H1 (cell line): Measurements from ENCODE around the gene KRTAP5-1. TPM values are rescaled to one million over a fixed set of nuclear protein-coding genes. Genes with fewer than 3 reads are reported as not detected.
A peak's percentile ranks its signal among the peaks of the same experiment; 100 is the strongest.

Experiments
- CTCF ChIA-PET: fragments of 300-600 bp; sonication (Branson Sonifier 250); formaldehyde crosslinking; loops from one replicate; lab custom pipeline; 2021; ENCODE audit not compliant: partially characterized antibody; lab: Charles Lee
- POLR2A ChIA-PET: fragments of 300-600 bp; sonication (Branson Sonifier 250); formaldehyde crosslinking; loops from one replicate; lab custom pipeline; 2021; ENCODE audit warnings: inconsistent platforms; ENCODE audit not compliant: partially characterized antibody; lab: Charles Lee
- DNase-seq, 2 experiments: peaks; one replicate each; pipeline versions ENCODE4 v3.0.0 to v3.0.0-alpha.2; 2010 to 2022; ENCODE audit warnings: low spot score in 2 of 2, low read depth in 1 of 2, mixed read lengths in 1 of 2
- FAIRE-seq: peaks from 2 replicates; lab custom pipeline; 2011; peaks lifted over from hg19 to GRCh38; lab: Jason Lieb, UNC
- H2AFZ ChIP-seq: 2 replicates; pipeline ENCODE4 v1.8.1; 2012; ENCODE audit warnings: low read length, inconsistent platforms
- H2AK5ac ChIP-seq: 2 replicates; pipeline ENCODE4 v1.6.1; 2013; ENCODE audit warnings: low read depth, low read length
- H2BK120ac ChIP-seq: replicated peaks from 2 replicates; pipeline ENCODE3; 2013; ENCODE audit warnings: low read depth, low read length, inconsistent platforms
- H2BK12ac ChIP-seq: 2 replicates; pipeline ENCODE4 v1.6.1; 2013; ENCODE audit warnings: low read depth, low read length
- H2BK15ac ChIP-seq: 2 replicates; pipeline ENCODE4 v1.6.1; 2013; ENCODE audit warnings: low read length
- H2BK20ac ChIP-seq: 2 replicates; pipeline ENCODE4 v1.6.1; 2013; ENCODE audit warnings: low read length
- H2BK5ac ChIP-seq: 2 replicates; pipeline ENCODE4 v1.6.1; 2013; ENCODE audit warnings: low read depth, low read length
- H3K14ac ChIP-seq: 2 replicates; pipeline ENCODE4 v1.6.1; 2013; ENCODE audit warnings: inconsistent platforms; ENCODE audit not compliant: insufficient read length
- H3K18ac ChIP-seq: 2 replicates; pipeline ENCODE4 v1.6.1; 2013; ENCODE audit warnings: low read length; ENCODE audit errors: extremely low read depth
- H3K23ac ChIP-seq: 2 replicates; pipeline ENCODE4 v1.6.1; 2013; ENCODE audit warnings: inconsistent platforms; ENCODE audit not compliant: insufficient read length
- H3K23me2 ChIP-seq: 2 replicates; pipeline ENCODE4 v1.6.1; 2013; ENCODE audit warnings: low read depth, low read length
- H3K27ac ChIP-seq: 2 replicates; pipeline ENCODE4 v1.6.1; 2011; ENCODE audit warnings: low read depth, low read length, inconsistent platforms
- H3K27me3 ChIP-seq, 4 experiments: replicated peaks in 1 of 4; 1 replicate in 1 of 4; 2 replicates in 3 of 4; pipeline versions ENCODE4 v1.6.1 to v1.8.1; 2011 to 2013; ENCODE audit warnings: low read length in 3 of 4, mild to moderate bottlenecking in 3 of 4, inconsistent platforms in 2 of 4, mixed read lengths in 2 of 4, moderate library complexity in 1 of 4; ENCODE audit not compliant: control insufficient read depth in 3 of 4, insufficient read depth in 3 of 4; ENCODE audit errors: extremely low read depth in 1 of 4
- H3K36me3 ChIP-seq, 4 experiments: 2 replicates each; pipeline versions ENCODE4 v1.6.1 to v1.8.1; 2011 to 2013; ENCODE audit warnings: mild to moderate bottlenecking in 4 of 4, low read length in 3 of 4, moderate library complexity in 2 of 4, control low read depth in 1 of 4, inconsistent platforms in 1 of 4; ENCODE audit not compliant: insufficient read depth in 4 of 4, control insufficient read depth in 2 of 4
- H3K4ac ChIP-seq: replicated peaks from 2 replicates; pipeline ENCODE3; 2013; ENCODE audit warnings: low read length, low read depth, mixed read lengths, inconsistent platforms; ENCODE audit not compliant: insufficient read length
- H3K4me1 ChIP-seq, 4 experiments: replicated peaks in 1 of 4; 1 replicate in 1 of 4; 2 replicates in 3 of 4; pipeline versions ENCODE4 v1.6.1 to v1.8.1; 2011 to 2013; ENCODE audit warnings: low read length in 3 of 4, inconsistent platforms in 2 of 4, mixed read lengths in 1 of 4; ENCODE audit not compliant: insufficient read depth in 4 of 4, control insufficient read depth in 3 of 4
- H3K4me2 ChIP-seq, 2 experiments: 2 replicates each; pipeline versions ENCODE4 v1.6.1 to v1.8.1; 2011 to 2013; ENCODE audit warnings: low read depth in 2 of 2, low read length in 2 of 2, control low read depth in 1 of 2, inconsistent platforms in 1 of 2, mild to moderate bottlenecking in 1 of 2; ENCODE audit not compliant: insufficient read depth in 1 of 2
- H3K4me3 ChIP-seq, 4 experiments: fragments of 200-600, 300-600 bp in 1 of 4; sonication (generic), shearing (Covaris generic), sonication (Bioruptor Twin) in 1 of 4; 2 replicates each; pipeline versions ENCODE4 v1.5.1 to v1.8.1; 2011 to 2016; ENCODE audit warnings: low read length in 4 of 4, low read depth in 3 of 4, control low read depth in 2 of 4, inconsistent platforms in 2 of 4, mild to moderate bottlenecking in 2 of 4, mixed read lengths in 1 of 4, moderate library complexity in 1 of 4; ENCODE audit not compliant: insufficient read depth in 2 of 4; ENCODE audit errors: extremely low read depth in 1 of 4
- H3K56ac ChIP-seq: replicated peaks from 2 replicates; pipeline ENCODE3; 2013; ENCODE audit warnings: low read depth, mild to moderate bottlenecking, mixed read lengths, low read length, inconsistent platforms; ENCODE audit not compliant: insufficient read length
- H3K79me1 ChIP-seq: 2 replicates; pipeline ENCODE4 v1.6.1; 2013; ENCODE audit warnings: low read depth, low read length, control low read depth
- H3K79me2 ChIP-seq, 2 experiments: 2 replicates each; pipeline versions ENCODE4 v1.6.1 to v1.8.1; 2012 to 2013; ENCODE audit warnings: low read length in 2 of 2, mild to moderate bottlenecking in 2 of 2, inconsistent platforms in 1 of 2; ENCODE audit not compliant: insufficient read depth in 2 of 2, control insufficient read depth in 1 of 2
- H3K9ac ChIP-seq, 4 experiments: replicated peaks in 1 of 4; 1 replicate in 1 of 4; 2 replicates in 3 of 4; pipeline versions ENCODE4 v1.6.1 to v1.8.1; 2011 to 2013; ENCODE audit warnings: low read depth in 3 of 4, low read length in 3 of 4, control low read depth in 2 of 4, mild to moderate bottlenecking in 2 of 4, moderate library complexity in 2 of 4, inconsistent platforms in 1 of 4; ENCODE audit errors: extremely low read depth in 1 of 4
- H3K9me3 ChIP-seq, 2 experiments: 2 replicates each; pipeline versions ENCODE4 v1.6.1 to v1.8.1; 2012 to 2013; ENCODE audit warnings: mild to moderate bottlenecking in 2 of 2, moderate library complexity in 2 of 2, control low read depth in 1 of 2, inconsistent platforms in 1 of 2, low read depth in 1 of 2, low read length in 1 of 2, mixed read lengths in 1 of 2; ENCODE audit not compliant: insufficient read depth in 2 of 2
- H4K20me1 ChIP-seq, 2 experiments: replicated peaks in 1 of 2; 2 replicates each; pipeline versions ENCODE3 to v1.8.1; 2011 to 2013; ENCODE audit warnings: inconsistent platforms in 2 of 2, low read length in 2 of 2, mild to moderate bottlenecking in 1 of 2; ENCODE audit not compliant: insufficient read depth in 2 of 2, control insufficient read depth in 1 of 2
- H4K5ac ChIP-seq: 2 replicates; pipeline ENCODE4 v1.6.1; 2013; ENCODE audit warnings: low read length, low read depth, mixed read lengths, inconsistent platforms; ENCODE audit not compliant: insufficient read length
- H4K8ac ChIP-seq: 2 replicates; pipeline ENCODE4 v1.8.0; 2013; ENCODE audit warnings: mild to moderate bottlenecking, moderate library complexity, low read length, inconsistent platforms; ENCODE audit not compliant: insufficient read depth; ENCODE audit errors: extremely low read depth
- H4K91ac ChIP-seq: replicated peaks from 2 replicates; pipeline ENCODE3; 2013; ENCODE audit warnings: low read length, mixed read lengths, inconsistent platforms; ENCODE audit not compliant: insufficient read length
- POU5F1 ChIP-seq: IDR thresholded peaks from 2 replicates; pipeline ENCODE4 v1.6.1; 2011; ENCODE audit warnings: low read depth, mild to moderate bottlenecking, low read length, moderate library complexity
- WGBS, 2 experiments: shearing (Covaris generic) in 1 of 2; methylation state at CpG; one replicate each; pipeline versions ENCODE4 v1.1.6 to v1.1.7; 2013 to 2015; ENCODE audit warnings: low lambda C conversion rate in 2 of 2, mixed read lengths in 2 of 2, inconsistent platforms in 1 of 2, low coverage in 1 of 2, missing lambda C conversion rate in 1 of 2; ENCODE audit not compliant: insufficient replicate concordance in 2 of 2, insufficient coverage in 1 of 2, insufficient read length in 1 of 2; ENCODE audit errors: extremely low coverage in 1 of 2, missing lambda C conversion rate in 1 of 2; 5-methylcytosine and 5-hydroxymethylcytosine counted together
- polyA plus RNA-seq, 7 experiments: library from polyadenylated mRNA; depleted of rRNA in 3 of 7; stranded (reverse) in 5 of 7; unstranded in 2 of 7; fragments of >200 nt in 5 of 7; fragments of 200-250 nt in 2 of 7; gene quantifications; 1 replicate in 5 of 7; 2 replicates in 1 of 7; 4 replicates in 1 of 7; pipeline versions ENCODE4 v1.2.1 to v1.2.3, GENCODE V29; 2011 to 2013; ENCODE audit warnings: missing spikeins in 2 of 7, mixed read lengths in 2 of 7
- total RNA-seq: library from RNA; stranded (reverse); fragmentation: NEBNext Ultra II Directional; extraction: Animal tissue kit (Norgen Biotek cat#: 25700); gene quantifications from 2 replicates; pipeline ENCODE4 v1.2.1, GENCODE V29; 2021
- TF ChIP-seq, protein P1 (sequence below): IDR thresholded peaks from 2 replicates; pipeline ENCODE4 v1.6.1; 2012; ENCODE audit warnings: inconsistent platforms

KRTAP5-1 gene
- total and polyA plus RNA-seq, 2 of the 8 experiments (the other 6 are each of a cell fraction or from before 2014, with no cell fraction given), result not detected

DNA sequence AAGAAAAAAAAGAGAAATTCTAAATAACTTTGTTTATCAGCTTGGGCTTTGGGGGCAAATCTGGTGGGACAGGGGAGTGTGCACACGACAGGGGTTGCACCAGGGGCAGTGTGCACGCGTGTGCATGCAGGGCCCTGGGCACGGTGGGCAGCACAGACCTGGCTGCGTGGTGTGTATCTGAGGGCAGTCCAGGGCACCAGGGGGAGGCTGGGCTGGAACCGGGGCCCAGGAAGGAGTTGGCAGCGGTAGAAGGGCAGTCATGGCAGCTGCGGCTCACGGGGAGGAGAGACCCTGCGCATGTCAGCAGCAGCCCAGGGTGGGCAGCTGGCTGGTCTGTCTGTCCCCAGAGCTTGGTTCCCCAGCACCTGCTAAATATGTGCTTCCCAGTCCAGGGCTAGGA is 48.8 kb upstream of the KRTAP5-1 start:
- no peaks in the 10 kb centered on the region for H3K79me1 ChIP-seq
- ChIA-PET CTCF (interaction anchor here (0.6 to 6.3 kb wide), 5 partner anchors 10 to 518 kb away, joined by 3 to 43 read pairs (median 3); partner anchors contain the start of gene KRTAP5-2), POLR2A (interaction anchor here (1.0 kb wide), 1 partner anchor 36 kb away, joined by 3 read pairs; no protein-coding TSS in a partner anchor)
- FAIRE-seq (no peak), DNase-seq (no peak)
- H3K79me2 ChIP-seq, result no peaks in the 10 kb centered on the region
- no peak overlapping the region for H2BK15ac ChIP-seq
- H3K4me1 ChIP-seq, result peaks cover 0 to 4% (median 1%) of the 10 kb centered on the region in 4 experiments; a peak in 4 of 7 replicates
- H3K23me2 ChIP-seq, result no peaks in the 10 kb centered on the region
- H3K9me3 ChIP-seq, result no peaks in the 10 kb centered on the region
- no peak overlapping the region for H2BK120ac ChIP-seq
- H3K9ac ChIP-seq, result no peak overlapping the region
- no peak overlapping the region for H2AFZ ChIP-seq
- H3K14ac ChIP-seq, result no peak overlapping the region
- no peak overlapping the region for H3K4me2 ChIP-seq
- H3K18ac ChIP-seq, result no peak overlapping the region
- no peak overlapping the region for H3K23ac ChIP-seq
- H3K27ac ChIP-seq, result no peak overlapping the region
- no peak overlapping the region for H2BK20ac ChIP-seq
- no peak overlapping the region for H2BK12ac ChIP-seq
- H4K5ac ChIP-seq, result no peak overlapping the region
- H3K56ac ChIP-seq, result no peak overlapping the region
- 89% methylated on average over 9 of the region's 10 CpGs; no CpG with 5 or more reads in 1 of the 2 experiments for WGBS, 2 experiments
- no peak overlapping the region for H3K4me3 ChIP-seq
- no peaks in the 10 kb centered on the region for H3K36me3 ChIP-seq
- no peak overlapping the region for H3K4ac ChIP-seq
- no peak for TF ChIP-seq POU5F1
- TF ChIP-seq, protein P1, sequence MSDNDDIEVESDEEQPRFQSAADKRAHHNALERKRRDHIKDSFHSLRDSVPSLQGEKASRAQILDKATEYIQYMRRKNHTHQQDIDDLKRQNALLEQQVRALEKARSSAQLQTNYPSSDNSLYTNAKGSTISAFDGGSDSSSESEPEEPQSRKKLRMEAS, result no peak
- H4K91ac ChIP-seq, result no peak overlapping the region
- H4K8ac ChIP-seq, result no peak overlapping the region
- H2BK5ac ChIP-seq, result no peak overlapping the region
- 0 out of 2 replicates have a peak overlapping the region, but pooled peaks have one; percentile 39 for H2AK5ac ChIP-seq
- peaks cover 0 to 9% (median 3%) of the 10 kb centered on the region in 4 experiments; a peak in 4 of 7 replicates for H3K27me3 ChIP-seq
- peaks cover 0 to 2% of the 10 kb centered on the region in 2 experiments for H4K20me1 ChIP-seq
